ENCODE results near the gene SOX9.

DNA sequence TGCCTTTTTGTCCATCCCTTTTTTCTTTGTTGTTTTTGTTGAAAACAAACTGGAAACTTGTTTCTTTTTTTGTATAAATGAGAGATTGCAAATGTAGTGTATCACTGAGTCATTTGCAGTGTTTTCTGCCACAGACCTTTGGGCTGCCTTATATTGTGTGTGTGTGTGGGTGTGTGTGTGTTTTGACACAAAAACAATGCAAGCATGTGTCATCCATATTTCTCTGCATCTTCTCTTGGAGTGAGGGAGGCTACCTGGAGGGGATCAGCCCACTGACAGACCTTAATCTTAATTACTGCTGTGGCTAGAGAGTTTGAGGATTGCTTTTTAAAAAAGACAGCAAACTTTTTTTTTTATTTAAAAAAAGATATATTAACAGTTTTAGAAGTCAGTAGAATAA lies 4.9 kb downstream of the SOX9 start:
- no peak for TF ChIP-seq POLR2AphosphoS5 (IDR thresholded peaks at IDR 0.05; ENCODE audit: borderline replicate concordance, low read depth, low read length)
- TF ChIP-seq EZH2 (IDR thresholded peaks at IDR 0.05): no peak

Data from SK-N-MC (cell line).